Measurements from ENCODE around the gene TOP3A. TPM values are rescaled to one million over a fixed set of nuclear protein-coding genes. Genes with fewer than 3 reads are reported as not detected.

TOP3A gene
- total RNA-seq, 6 donors from 2014 or later: 23.4 to 36.3 (median 32.9) TPM

GRCh38 chr17:18226284-18226945 is 88.4 kb downstream of the TOP3A start:
- ATAC-seq (ENCODE audit: low FRiP score in 2 of 2) (no peak), DNase-seq (no peak)

GRCh38 chr17:18225642-18226283 is 89.0 kb downstream of the TOP3A start:
- 0% methylated on average over 6 to 14 of the region's 57 CpGs for WGBS, 2 donors
- H3K9me3 ChIP-seq: no peaks in the 10 kb centered on the region
- TF ChIP-seq POLR2A (IDR thresholded peaks at IDR 0.05) (no peak), POLR2AphosphoS5 (IDR thresholded peaks at IDR 0.05) (no peak), CTCF (IDR thresholded peaks at IDR 0.05) (no peak), EP300 (IDR thresholded peaks at IDR 0.05) (no peak)
- no peaks in the 10 kb centered on the region for H3K36me3 ChIP-seq
- ATAC-seq (ENCODE audit: low FRiP score in 2 of 2): peak in 1 of 2 donors; percentile 34
- H3K27ac ChIP-seq: peak overlapping the region in 3 of 4 donors; percentile 36 to 75 (median 65)
- peak overlapping the region; percentile 49 to 88 (median 70) for H3K4me3 ChIP-seq
- H3K27me3 ChIP-seq: no peaks in the 10 kb centered on the region
- peaks cover 15 to 21% (median 16%) of the 10 kb centered on the region in 4 donors for H3K4me1 ChIP-seq
- DNase-seq: no peak

More at GRCh38 chr17:18226284-18226945, 88.4 kb downstream of the TOP3A start:
- Histone ChIP-seq H3K9me3 (no peaks in the 10 kb centered on the region), H3K4me3 (peak overlapping the region; percentile 49 to 88 (median 70)), H3K27me3 (no peaks in the 10 kb centered on the region), H3K4me1 (peaks cover 15 to 21% (median 16%) of the 10 kb centered on the region in 4 donors), H3K36me3 (no peaks in the 10 kb centered on the region), H3K27ac (peak overlapping the region in 3 of 4 donors; percentile 36 to 75 (median 65))
- 23 to 31% methylated on average over 14 to 16 of the region's 16 CpGs for WGBS, 2 donors
- TF ChIP-seq POLR2A (IDR thresholded peaks at IDR 0.05) (no peak), CTCF (IDR thresholded peaks at IDR 0.05) (no peak), EP300 (IDR thresholded peaks at IDR 0.05) (no peak), POLR2AphosphoS5 (IDR thresholded peaks at IDR 0.05) (no peak)

- 1 to 3% methylated on average over 5 to 21 of the region's 60 CpGs for WGBS, 2 donors
- TF ChIP-seq POLR2A (IDR thresholded peaks at IDR 0.05) (no peak), EP300 (IDR thresholded peaks at IDR 0.05) (no peak), CTCF (IDR thresholded peaks at IDR 0.05) (no peak), POLR2AphosphoS5 (IDR thresholded peaks at IDR 0.05) (peak in 1 of 2 donors; percentile 17)
- Histone ChIP-seq H3K4me1 (peaks cover 15 to 21% (median 16%) of the 10 kb centered on the region in 4 donors), H3K27me3 (no peaks in the 10 kb centered on the region), H3K9me3 (no peaks in the 10 kb centered on the region), H3K27ac (peak within 1 kb of the TSS in 3 of 4 donors; percentile 36 to 75 (median 65)), H3K36me3 (no peaks in the 10 kb centered on the region), H3K4me3 (peak within 1 kb of the TSS; percentile 49 to 88 (median 70))
- peak; percentile 98 to 100 for DNase-seq
- ATAC-seq (ENCODE audit: low FRiP score in 2 of 2): peak; percentile 96 to 97
Measured at GRCh38 chr17:18225121-18225641, 89.6 kb downstream of the TOP3A start, which contains the start of gene LLGL1. Gene LLGL1 (plus strand): TSS chr17:18225635. CDS start chr17:18225683, 48 bp downstream.

GRCh38 chr17:18224387-18225120 is 90.2 kb downstream of the TOP3A start:
- no peaks in the 10 kb centered on the region for H3K9me3 ChIP-seq
- ATAC-seq (ENCODE audit: low FRiP score in 2 of 2) (peak in 1 of 2 donors; percentile 67), DNase-seq (no peak)
- H3K4me1 ChIP-seq: peaks cover 15 to 21% (median 16%) of the 10 kb centered on the region in 4 donors
- H3K27ac ChIP-seq: peak overlapping the region in 3 of 4 donors; percentile 3 to 71 (median 3)
- H3K27me3 ChIP-seq: no peaks in the 10 kb centered on the region
- peak overlapping the region in 3 of 4 donors; percentile 70 to 88 (median 70) for H3K4me3 ChIP-seq
- 42 to 56% methylated on average over 14 to 23 of the region's 23 CpGs for WGBS, 2 donors
- TF ChIP-seq EP300 (IDR thresholded peaks at IDR 0.05): no peak
- no peak for TF ChIP-seq POLR2A (IDR thresholded peaks at IDR 0.05)
- no peaks in the 10 kb centered on the region for H3K36me3 ChIP-seq
